ENCODE data around the gene CFDP1. TPM values are rescaled to one million over a fixed set of nuclear protein-coding genes. Genes with fewer than 3 reads are reported as not detected.

Gene CFDP1
- total RNA-seq, 1 experiment from 2014 or later = 50.3 TPM

DNA sequence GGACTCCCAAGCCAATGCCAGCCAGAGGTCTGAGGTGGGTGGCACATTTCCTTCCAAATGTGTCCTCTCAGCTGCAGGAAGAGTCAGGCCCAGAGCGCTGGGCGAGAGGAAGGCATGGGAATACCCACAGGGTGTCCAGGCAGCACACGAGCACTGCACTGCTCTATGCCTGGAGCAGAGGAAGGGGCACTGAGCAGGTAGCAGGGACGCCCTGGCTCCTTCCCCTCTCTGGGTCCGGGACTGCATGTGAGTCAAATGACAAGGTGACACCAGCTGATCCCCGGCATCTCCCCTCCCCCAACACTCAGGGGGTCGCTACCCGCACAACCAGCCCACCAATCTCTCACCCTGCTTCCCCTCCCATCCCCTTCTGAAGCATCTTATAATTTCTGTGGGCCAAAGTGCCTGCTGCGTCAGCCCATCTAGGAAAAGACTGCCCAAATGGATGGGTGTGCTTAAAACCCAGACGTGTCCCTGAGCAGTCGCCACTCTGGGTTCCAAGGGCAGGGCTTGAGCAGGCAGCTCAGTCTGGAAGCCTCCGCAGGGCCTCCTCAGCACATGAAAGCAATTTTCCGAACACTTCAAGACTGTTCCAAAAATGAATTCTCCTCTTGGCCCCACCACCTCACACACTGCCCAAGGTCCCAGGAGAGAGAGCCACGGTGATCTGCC is 169.9 kb downstream of the CFDP1 start:
- Histone ChIP-seq H3K27ac (no peak overlapping the region), H3K4me1 (peaks cover 20% of the 10 kb centered on the region), H3K9me3 (replicated peaks) (no peaks in the 10 kb centered on the region), H3K36me3 (no peaks in the 10 kb centered on the region), H3K4me3 (no peak overlapping the region), H3K27me3 (no peaks in the 10 kb centered on the region)
- no peak for DNase-seq

DNA sequence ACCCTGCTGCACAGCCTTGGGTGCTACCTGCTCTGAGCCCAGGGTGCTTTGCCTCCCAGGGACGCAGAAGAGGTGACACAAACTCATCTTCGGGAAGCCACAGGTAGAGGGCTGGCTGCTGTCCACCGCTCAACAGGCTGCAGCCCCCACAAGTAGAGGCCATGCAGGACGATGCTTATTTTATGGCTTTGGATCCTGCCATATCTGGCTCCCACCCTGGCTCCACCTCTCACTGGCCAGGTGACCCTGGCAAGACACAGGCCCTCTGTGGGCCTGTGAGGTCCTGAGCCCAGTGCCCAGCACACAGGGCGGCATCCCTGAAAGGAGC is 170.5 kb downstream of the CFDP1 start:
- Histone ChIP-seq H3K9me3 (replicated peaks) (no peaks in the 10 kb centered on the region), H3K4me3 (no peak overlapping the region), H3K36me3 (no peaks in the 10 kb centered on the region), H3K27ac (no peak overlapping the region), H3K27me3 (no peaks in the 10 kb centered on the region), H3K4me1 (peaks cover 14% of the 10 kb centered on the region)
- no peak for DNase-seq

DNA sequence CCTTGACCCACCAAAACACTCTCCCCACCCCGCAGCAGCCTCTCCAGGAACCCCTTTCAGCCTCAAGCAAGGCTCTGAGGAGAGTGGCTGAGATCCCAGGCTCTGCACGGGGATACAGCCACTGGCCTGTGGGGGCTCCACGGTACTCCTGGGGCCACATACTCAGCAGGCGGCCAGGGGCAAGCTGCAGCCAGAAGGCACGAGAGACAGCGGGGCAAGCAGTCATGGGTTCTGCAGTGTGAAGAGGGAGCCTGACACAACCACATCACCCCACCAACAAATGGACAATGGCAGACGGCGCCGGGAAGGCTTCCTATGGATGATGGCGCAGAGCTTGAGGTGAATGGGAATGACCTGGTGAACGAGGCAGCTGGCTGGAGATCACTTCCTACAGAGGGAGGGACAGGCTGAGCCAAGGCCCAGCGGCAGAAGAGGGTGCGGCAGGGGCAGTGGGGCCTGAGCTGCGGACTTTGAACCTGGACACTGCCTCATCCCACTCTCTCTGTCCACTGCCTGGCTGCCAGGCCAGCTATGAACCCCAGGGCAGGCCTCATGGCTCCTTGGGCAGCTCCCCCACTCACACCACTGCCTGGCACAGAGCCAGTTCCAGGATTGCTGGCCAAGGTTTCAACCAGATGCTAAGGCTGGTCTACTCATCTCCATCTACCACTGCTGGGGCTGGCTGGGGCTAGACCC is 171.1 kb downstream of the CFDP1 start:
- DNase-seq = no peak
- Histone ChIP-seq H3K4me1 (peaks cover 13% of the 10 kb centered on the region), H3K36me3 (no peaks in the 10 kb centered on the region), H3K9me3 (replicated peaks) (no peaks in the 10 kb centered on the region), H3K27me3 (no peaks in the 10 kb centered on the region), H3K27ac (no peak overlapping the region), H3K4me3 (no peak overlapping the region)

DNA sequence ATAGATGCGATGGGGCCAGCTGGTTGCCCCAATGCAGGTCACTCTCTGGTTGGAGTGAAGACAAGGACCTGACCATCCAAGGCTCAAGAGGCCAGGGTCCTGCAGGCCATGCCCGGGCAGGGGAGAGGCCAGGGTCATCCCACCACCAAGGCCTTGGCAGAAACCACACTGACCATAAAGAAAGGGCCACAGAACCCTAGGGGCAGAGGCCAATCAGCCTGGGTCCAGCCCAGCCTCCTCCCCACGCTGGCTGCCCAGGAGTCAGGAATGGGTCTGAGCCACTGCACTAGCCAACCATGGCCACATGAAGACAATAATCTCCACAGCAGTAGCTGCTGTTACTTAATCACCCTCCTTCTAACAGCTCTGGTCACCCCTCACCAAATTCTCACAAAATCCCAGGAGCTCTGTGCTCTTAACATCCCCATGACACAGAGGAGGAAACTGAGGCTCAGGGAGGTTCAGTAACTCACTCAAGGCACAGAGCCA is 171.7 kb downstream of the CFDP1 start:
- no peak for DNase-seq
- peaks cover 13% of the 10 kb centered on the region for H3K4me1 ChIP-seq
- H3K9me3 ChIP-seq (replicated peaks) = no peaks in the 10 kb centered on the region
- no peak overlapping the region for H3K27ac ChIP-seq
- no peak overlapping the region for H3K4me3 ChIP-seq
- no peaks in the 10 kb centered on the region for H3K36me3 ChIP-seq
- H3K27me3 ChIP-seq = no peaks in the 10 kb centered on the region

DNA sequence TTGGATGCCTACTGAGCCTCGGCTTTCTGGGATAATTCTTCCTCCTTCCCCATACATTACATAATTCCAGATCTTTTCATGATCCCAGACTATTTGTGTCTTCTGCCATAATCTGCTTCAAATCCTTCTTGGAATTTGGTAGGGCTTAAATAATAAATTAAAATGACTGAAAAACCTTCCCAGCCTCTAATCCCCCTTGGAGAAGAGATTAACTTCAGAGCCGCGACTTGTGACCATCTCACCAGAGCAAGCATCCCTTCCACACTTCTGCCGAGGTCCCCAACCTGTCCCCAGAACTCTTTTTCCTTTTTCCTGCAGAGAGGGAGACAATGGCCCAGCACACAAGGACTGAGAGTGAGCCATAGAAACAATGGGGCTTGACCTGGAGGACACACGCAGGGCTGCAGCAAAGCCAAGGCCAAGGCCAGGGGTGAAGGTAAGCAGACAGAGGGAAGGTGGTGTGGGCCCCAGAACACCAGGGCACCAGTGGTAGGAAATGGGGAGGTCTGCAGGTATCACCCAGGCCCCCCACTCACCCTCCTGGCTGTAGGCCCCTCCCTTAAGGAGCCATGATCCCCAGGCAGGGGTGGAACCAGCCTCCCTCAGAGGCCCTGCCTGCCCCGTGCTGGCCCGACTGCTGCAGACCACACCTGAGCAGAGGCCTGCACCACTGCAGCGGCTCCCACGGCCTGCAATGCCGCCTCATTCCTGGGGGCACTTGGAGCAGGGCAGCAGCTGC is 172.3 kb downstream of the CFDP1 start:
- DNase-seq = no peak
- no peak overlapping the region for H3K4me3 ChIP-seq
- no peaks in the 10 kb centered on the region for H3K36me3 ChIP-seq
- no peaks in the 10 kb centered on the region for H3K9me3 ChIP-seq (replicated peaks)
- H3K27me3 ChIP-seq = no peaks in the 10 kb centered on the region
- no peak overlapping the region for H3K27ac ChIP-seq
- H3K4me1 ChIP-seq = peaks cover 13% of the 10 kb centered on the region

DNA sequence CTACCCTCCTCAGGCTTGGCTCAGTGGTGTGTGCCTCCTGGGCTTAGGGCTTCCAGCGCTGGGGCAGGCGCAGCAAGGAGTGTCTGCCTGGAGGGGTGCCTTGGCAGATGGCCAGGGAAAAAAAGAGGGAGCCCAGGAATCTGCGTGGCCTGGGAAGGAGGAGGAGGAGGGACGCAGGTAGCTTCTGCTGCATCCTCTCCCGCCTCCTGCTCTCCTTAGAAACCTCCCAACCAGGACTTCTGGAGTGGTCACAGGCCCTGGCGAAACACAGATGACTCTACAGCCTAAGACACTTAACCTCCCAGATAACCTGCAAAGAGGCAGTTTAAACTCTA is 174.5 kb downstream of the CFDP1 start:
- Histone ChIP-seq H3K36me3 (no peaks in the 10 kb centered on the region), H3K27ac (no peak overlapping the region), H3K9me3 (replicated peaks) (no peaks in the 10 kb centered on the region), H3K4me1 (peaks cover 28% of the 10 kb centered on the region), H3K27me3 (no peaks in the 10 kb centered on the region), H3K4me3 (no peak overlapping the region)
- DNase-seq = no peak

DNA sequence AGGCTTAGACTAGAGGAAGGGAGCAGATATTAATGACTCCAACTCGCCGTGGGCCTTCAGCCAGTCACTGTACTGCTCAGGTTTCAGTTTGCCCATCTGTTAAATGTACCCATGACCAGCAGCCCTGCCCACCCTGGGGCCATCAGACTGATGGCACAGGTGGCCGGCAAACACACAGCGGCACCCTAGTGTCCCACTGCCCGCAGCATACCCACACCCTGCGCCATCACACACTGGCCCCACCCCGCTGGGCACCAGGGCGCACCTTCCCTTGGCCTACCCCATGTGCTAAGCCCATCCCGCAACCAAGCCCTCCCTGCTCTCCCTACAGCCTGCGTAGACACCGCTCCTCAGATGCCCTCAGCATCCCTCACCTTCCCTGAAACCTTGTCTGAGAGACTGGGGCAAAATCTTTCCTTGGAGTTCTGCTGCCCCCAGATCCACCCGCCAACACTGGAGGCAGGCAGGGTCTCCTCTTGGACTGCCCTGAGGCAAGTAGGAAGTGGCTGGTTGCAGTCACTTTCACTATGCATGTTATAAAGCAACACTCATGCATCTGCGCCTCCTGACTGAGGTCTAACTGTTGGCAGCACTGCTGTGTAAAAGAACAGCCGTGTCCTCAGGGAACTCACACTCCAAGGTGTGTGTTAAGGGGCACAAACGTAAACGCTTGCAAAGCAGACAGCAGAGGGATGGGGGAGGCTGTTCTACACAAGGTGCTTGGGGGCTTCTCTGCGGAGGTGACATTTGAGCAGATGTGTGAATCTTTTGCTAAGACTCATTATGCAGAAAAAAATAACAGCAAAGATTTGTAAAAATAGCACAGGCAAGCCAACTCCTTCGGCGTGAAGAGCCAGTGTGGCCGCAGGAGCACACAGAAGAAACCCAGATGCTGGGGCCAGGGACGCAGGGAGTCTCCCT is 175.2 kb downstream of the CFDP1 start:
- no peak overlapping the region for H3K4me3 ChIP-seq
- H3K9me3 ChIP-seq (replicated peaks) = no peaks in the 10 kb centered on the region
- H3K36me3 ChIP-seq = no peaks in the 10 kb centered on the region
- no peaks in the 10 kb centered on the region for H3K27me3 ChIP-seq
- H3K4me1 ChIP-seq = peaks cover 34% of the 10 kb centered on the region
- DNase-seq = no peak
- no peak overlapping the region for H3K27ac ChIP-seq

DNA sequence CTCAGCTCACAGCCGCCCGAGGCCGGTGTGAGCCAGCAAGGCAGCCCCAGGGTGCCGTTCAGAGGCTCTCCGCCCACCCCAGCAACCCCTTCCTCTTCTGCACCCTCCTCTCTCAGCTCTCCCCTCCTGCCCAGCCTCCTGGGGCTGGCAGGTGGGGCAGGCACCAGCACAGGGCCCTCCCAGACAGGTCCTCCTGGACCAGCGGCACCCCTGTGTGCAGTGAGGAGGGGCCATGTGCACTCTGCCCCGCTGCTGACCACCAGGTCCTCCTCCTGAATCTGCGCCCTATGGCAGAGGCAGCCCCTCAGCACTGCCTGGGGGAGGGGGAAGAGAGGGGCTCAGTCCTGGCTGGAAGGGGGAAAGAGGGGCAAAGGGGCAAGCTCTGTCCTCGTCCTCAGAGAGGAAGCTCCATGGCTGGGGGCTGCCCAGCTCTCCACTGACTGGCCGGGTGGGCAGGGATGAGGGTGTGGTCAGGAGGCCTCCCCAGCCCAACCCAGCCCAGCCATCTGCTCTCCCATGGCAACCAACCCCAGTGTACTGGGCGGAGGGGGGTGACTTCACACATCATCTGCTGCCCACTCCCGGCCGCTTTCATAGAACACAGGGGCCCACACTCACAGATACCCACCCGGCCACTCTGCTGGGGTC is 176.5 kb downstream of the CFDP1 start:
- no peak overlapping the region for H3K27ac ChIP-seq
- H3K36me3 ChIP-seq = no peaks in the 10 kb centered on the region
- DNase-seq = peak; percentile 72
- H3K27me3 ChIP-seq = no peaks in the 10 kb centered on the region
- H3K4me1 ChIP-seq = peaks cover 48% of the 10 kb centered on the region
- H3K9me3 ChIP-seq (replicated peaks) = no peaks in the 10 kb centered on the region
- H3K4me3 ChIP-seq = no peak overlapping the region

DNA sequence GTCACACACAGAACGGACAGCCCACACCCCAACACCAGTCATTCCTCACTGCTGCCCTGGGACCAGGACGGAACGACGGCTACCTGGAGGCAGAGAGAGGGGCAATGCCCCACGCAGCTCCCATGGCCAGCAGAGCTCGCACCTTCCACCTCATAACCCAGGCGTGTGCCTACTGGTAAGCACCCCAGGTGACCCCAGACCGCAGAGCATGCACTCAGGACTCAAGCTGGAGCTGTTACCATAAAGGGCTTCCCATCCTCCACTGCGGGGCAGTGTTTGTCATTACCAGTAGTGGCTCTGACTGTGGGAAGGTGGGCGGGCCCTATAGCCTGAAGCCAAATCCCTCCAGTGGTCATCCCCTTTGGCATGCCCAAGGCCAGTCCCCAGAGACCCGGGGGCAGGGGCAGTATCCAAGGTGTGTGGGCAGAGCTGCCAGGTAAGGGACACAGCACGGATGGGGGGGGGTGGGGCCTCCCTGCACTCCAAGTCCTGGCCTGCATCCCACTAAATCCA is 177.2 kb downstream of the CFDP1 start:
- Histone ChIP-seq H3K27ac (no peak overlapping the region), H3K9me3 (replicated peaks) (no peaks in the 10 kb centered on the region), H3K4me3 (no peak overlapping the region), H3K27me3 (no peaks in the 10 kb centered on the region), H3K4me1 (peaks cover 49% of the 10 kb centered on the region), H3K36me3 (no peaks in the 10 kb centered on the region)
- no peak for DNase-seq

DNA sequence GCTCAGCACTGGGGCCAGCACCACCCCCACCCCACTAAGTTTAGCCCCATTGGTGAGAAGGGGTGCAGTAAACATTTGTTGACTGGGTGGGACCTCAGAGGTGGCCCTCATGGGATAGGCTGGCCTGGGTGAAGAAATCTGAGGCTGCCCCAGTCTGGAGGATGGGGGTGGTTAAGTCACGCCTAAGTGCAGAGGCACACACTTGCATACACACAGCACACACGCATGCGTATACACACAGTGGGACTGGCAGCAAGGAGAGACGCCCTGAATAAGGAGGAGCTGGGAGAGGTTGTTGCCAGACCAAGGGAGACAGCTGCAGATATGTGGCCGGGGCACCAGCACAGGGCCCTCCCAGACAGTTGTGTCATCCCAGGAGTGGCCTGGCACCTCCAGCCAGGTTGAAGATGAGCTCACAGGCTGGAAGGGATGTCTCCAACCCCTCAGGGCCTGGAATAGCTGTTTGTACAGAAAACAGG is 178.9 kb downstream of the CFDP1 start:
- no peaks in the 10 kb centered on the region for H3K27me3 ChIP-seq
- no peak overlapping the region for H3K4me3 ChIP-seq
- DNase-seq = peak; percentile 59 to 63
- no peaks in the 10 kb centered on the region for H3K36me3 ChIP-seq
- peak overlapping the region; percentile 17; the same call in 1 of the 2 replicates for H3K27ac ChIP-seq
- H3K9me3 ChIP-seq (replicated peaks) = no peaks in the 10 kb centered on the region
- peaks cover 49% of the 10 kb centered on the region for H3K4me1 ChIP-seq

DNA sequence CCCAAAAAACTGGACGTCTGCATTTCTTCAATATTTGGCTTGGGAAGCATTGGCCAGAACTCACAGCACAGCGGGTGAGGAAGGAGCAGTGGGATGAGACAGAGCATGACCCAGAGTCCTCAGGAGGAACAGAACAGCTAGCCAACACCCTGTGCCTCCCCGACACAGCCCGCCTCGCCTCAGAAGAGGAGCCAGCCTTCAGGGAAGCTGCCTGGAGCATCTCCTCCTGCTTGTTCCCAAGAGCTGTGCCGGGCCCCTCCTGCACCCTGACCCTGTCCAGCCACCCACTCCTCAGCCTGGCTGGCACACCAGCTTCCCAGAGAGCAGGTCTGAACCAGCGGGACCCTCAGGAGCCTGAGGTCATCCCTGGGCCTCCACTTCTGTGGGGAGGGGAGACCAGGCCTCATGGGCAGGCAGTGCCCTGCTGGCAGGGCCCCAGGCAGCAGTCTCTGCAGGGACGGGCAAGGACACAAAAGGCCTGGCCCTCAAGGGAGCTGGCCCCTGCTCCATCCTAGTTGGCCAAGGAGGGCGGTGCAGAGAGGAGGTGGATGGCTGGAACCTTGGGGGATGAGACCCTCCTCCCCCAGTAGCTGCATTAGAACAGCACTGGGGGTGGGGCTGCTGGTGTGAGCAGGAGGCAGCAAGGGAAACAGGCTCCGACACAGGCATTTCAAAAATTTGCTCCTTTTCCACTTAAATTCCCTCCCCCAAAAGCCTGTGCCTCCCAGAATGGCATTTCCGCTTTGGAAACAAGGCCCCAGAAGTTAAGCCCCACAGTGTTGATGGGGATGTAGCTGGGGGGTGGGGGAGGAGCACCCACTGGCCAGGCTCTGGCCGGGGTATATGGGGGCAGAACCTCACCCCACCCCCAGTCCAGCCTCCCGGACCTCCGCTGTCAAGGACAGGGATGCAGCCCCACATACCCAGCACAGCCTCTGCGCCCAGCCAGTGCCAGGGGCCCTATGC is 180.1 kb downstream of the CFDP1 start:
- H3K4me1 ChIP-seq = peaks cover 49% of the 10 kb centered on the region
- DNase-seq = no peak
- H3K27ac ChIP-seq = peak overlapping the region; percentile 12; the same call in 1 of the 2 replicates
- H3K9me3 ChIP-seq (replicated peaks) = no peaks in the 10 kb centered on the region
- no peak overlapping the region for H3K4me3 ChIP-seq
- no peaks in the 10 kb centered on the region for H3K36me3 ChIP-seq
- H3K27me3 ChIP-seq = no peaks in the 10 kb centered on the region

DNA sequence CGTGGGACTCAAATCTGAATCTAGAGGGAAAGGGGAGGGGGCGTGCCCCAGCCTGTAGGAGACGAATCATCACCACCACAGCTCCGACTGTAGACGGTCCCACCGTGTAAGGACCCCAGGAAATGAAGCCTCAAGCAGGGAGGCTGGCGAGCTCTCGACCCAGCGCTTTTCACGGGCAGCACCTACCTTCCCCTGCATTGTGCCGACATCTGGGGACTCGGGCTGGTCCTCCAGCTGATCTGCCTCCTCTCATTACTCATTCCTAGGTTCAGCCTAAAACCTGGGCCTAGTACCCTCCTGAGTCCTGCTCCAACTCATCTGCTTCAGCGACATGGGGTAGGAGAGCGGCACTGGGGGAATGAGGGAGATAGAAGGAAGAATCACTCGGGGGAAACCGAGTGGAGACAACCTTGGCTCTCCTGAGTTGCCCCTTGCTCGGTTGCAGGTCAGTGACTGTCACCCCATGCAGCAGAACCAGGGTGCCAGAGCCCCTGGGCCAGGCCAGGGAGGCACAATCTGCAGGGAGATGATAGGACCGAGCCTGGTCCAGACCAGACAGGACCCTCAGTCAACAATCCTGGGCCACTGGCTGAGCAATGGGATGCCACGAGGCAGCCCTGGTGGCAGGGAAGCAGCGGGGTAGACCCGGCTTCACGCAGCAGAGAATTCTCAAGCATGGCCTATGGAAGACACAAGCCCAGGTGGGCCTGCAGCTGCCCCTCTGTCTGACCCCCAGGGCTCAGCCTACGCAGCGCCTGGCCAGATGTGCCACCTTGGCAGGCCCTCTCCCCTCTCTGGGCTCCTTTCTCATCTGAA is 181.0 kb downstream of the CFDP1 start:
- Histone ChIP-seq H3K4me3 (peak overlapping the region; percentile 43), H3K4me1 (peaks cover 45% of the 10 kb centered on the region), H3K36me3 (no peaks in the 10 kb centered on the region), H3K9me3 (replicated peaks) (no peaks in the 10 kb centered on the region), H3K27ac (peak overlapping the region; percentile 21; the same call in 1 of the 2 replicates), H3K27me3 (no peaks in the 10 kb centered on the region)
- DNase-seq = no peak
